B cell (primary cell): ENCODE data around the gene CHRNA4. TPM values are rescaled to one million over a fixed set of nuclear protein-coding genes. Genes with fewer than 3 reads are reported as not detected.

Source experiments
- ATAC-seq: fragments of 200-7000 bp; cut with Tn5 transposase; one replicate; pipeline ENCODE4 v1.10.0; 2021; ENCODE audit warnings: low read depth, mild to moderate bottlenecking, moderate number of reproducible peaks, moderate library complexity
- CTCF ChIA-PET: fragments of 350-600 bp; sonication (Branson Sonifier 250); formaldehyde crosslinking; loops from one replicate; lab custom pipeline; 2021; ENCODE audit warnings: antibody characterized with exemption, inconsistent platforms; lab: Charles Lee
- POLR2A ChIA-PET: fragments of 350-600 bp; sonication (Branson Sonifier 250); formaldehyde crosslinking; loops from one replicate; lab custom pipeline; 2021; ENCODE audit warnings: antibody characterized with exemption; lab: Charles Lee
- DNase-seq: peaks from one replicate; pipeline ENCODE4 v3.0.0; 2013
- H2AFZ ChIP-seq: 2 replicates; pipeline ENCODE4 v1.6.1; 2012; ENCODE audit warnings: mild to moderate bottlenecking, low read depth, low read length; ENCODE audit not compliant: insufficient read depth, poor library complexity, severe bottlenecking
- H3K27ac ChIP-seq, 2 donors: 1 replicate in 1 of 2; 2 replicates in 1 of 2; pipeline ENCODE4 v1.5.1; 2012 to 2013; ENCODE audit warnings: low read length in 2 of 2, mild to moderate bottlenecking in 2 of 2, moderate library complexity in 1 of 2
- H3K27me3 ChIP-seq, 4 experiments: fragments of 200-600 bp in 1 of 4; sonication (generic) in 1 of 4; replicated peaks in 1 of 4; 1 replicate in 2 of 4; 2 replicates in 2 of 4; pipeline versions ENCODE4 v1.6.1 to v1.7.0; 2013 to 2016; ENCODE audit warnings: low read length in 3 of 4, mild to moderate bottlenecking in 2 of 4, mixed read lengths in 1 of 4, moderate library complexity in 1 of 4; ENCODE audit not compliant: insufficient read depth in 4 of 4, control insufficient read depth in 3 of 4; ENCODE audit errors: control extremely low read depth in 1 of 4
- H3K36me3 ChIP-seq, 2 experiments: replicated peaks in 1 of 2; 1 replicate in 1 of 2; 2 replicates in 1 of 2; pipeline versions ENCODE4 v1.6.1 to v1.7.1; 2013; ENCODE audit warnings: low read length in 1 of 2; ENCODE audit not compliant: insufficient read depth in 2 of 2, control insufficient read depth in 1 of 2; ENCODE audit errors: control extremely low read depth in 1 of 2, extremely low read depth in 1 of 2
- H3K4me1 ChIP-seq, 2 donors: fragments of 200-600 bp in 1 of 2; sonication (generic) in 1 of 2; 1 replicate in 1 of 2; 2 replicates in 1 of 2; pipeline versions ENCODE4 v1.5.1 to v1.6.1; 2013 to 2017; ENCODE audit warnings: low read length in 2 of 2; ENCODE audit not compliant: control insufficient read depth in 2 of 2, insufficient read depth in 2 of 2
- H3K4me2 ChIP-seq: replicated peaks from 2 replicates; pipeline ENCODE3; 2012; ENCODE audit warnings: mild to moderate bottlenecking, low read depth, low read length; ENCODE audit not compliant: poor library complexity, severe bottlenecking
- H3K4me3 ChIP-seq, 5 experiments: fragments of 200-600 bp in 1 of 5; sonication (generic) in 1 of 5; 1 replicate in 3 of 5; 2 replicates in 2 of 5; pipeline versions ENCODE4 v1.5.1 to v1.7.0; 2011 to 2016; ENCODE audit warnings: low read length in 4 of 5, mild to moderate bottlenecking in 4 of 5, low read depth in 2 of 5, control low read depth in 1 of 5, moderate library complexity in 1 of 5; ENCODE audit not compliant: insufficient read depth in 1 of 5; ENCODE audit errors: control extremely low read depth in 1 of 5, extremely low read depth in 1 of 5
- H3K79me2 ChIP-seq: fragments of 200-600 bp; sonication (generic); one replicate; pipeline ENCODE4 v1.6.0; 2016; ENCODE audit warnings: low read length; ENCODE audit not compliant: control insufficient read depth, insufficient read depth
- H3K9ac ChIP-seq: fragments of 200-600 bp; sonication (generic); 2 replicates; pipeline ENCODE4 v1.6.1; 2017; ENCODE audit warnings: mild to moderate bottlenecking, low read length, moderate library complexity
- H3K9me3 ChIP-seq, 3 donors: one replicate each; pipeline versions ENCODE4 v1.6.1 to v1.7.1; 2013; ENCODE audit warnings: low read length in 2 of 3; ENCODE audit not compliant: control insufficient read depth in 2 of 3, insufficient read depth in 1 of 3; ENCODE audit errors: control extremely low read depth in 1 of 3
- H4K20me1 ChIP-seq: 2 replicates; pipeline ENCODE4 v1.6.0; 2012; ENCODE audit warnings: mild to moderate bottlenecking, low read length; ENCODE audit not compliant: insufficient read depth, control insufficient read depth, poor library complexity, severe bottlenecking
- H3K27ac Mint-ChIP-seq: one replicate; pipeline ENCODE4 v1.8.0; 2021; ENCODE audit warnings: mixed read lengths
- H3K27me3 Mint-ChIP-seq: one replicate; pipeline ENCODE4 v1.8.0; 2021; ENCODE audit warnings: mixed read lengths
- H3K4me1 Mint-ChIP-seq: one replicate; pipeline ENCODE4 v1.8.0; 2021; ENCODE audit warnings: mixed read lengths
- H3K4me3 Mint-ChIP-seq: one replicate; pipeline ENCODE4 v1.8.0; 2021; ENCODE audit warnings: mixed read lengths
- H3K9me3 Mint-ChIP-seq: one replicate; pipeline ENCODE4 v1.8.0; 2022; ENCODE audit warnings: mixed read lengths; ENCODE audit not compliant: insufficient read depth
- EZH2 ChIP-seq: IDR thresholded peaks from 2 replicates; pipeline ENCODE4 v1.6.1; 2012; ENCODE audit warnings: borderline replicate concordance, low read depth, mild to moderate bottlenecking, moderate library complexity, low read length; ENCODE audit not compliant: insufficient read depth, poor library complexity, severe bottlenecking
- WGBS: methylation state at CpG from one replicate; pipeline ENCODE4 v1.1.5; 2013; ENCODE audit warnings: missing lambda C conversion rate; ENCODE audit not compliant: insufficient coverage; 5-methylcytosine and 5-hydroxymethylcytosine counted together
- intact Hi-C: fragments of 100-400 bp; cut with micrococcal nuclease; formaldehyde crosslinking; loops from one replicate; pipeline ENCODE4 v1.10.0; 2022
- polyA plus RNA-seq: library from polyadenylated mRNA; depleted of rRNA; stranded (reverse); fragments of >200 nt; gene quantifications from 2 replicates; pipeline ENCODE4 v1.2.3, GENCODE V29; 2012
- total RNA-seq, 2 donors: library from RNA; stranded (reverse); fragments of 120-200 nt in 1 of 2; gene quantifications; 1 replicate in 1 of 2; 2 replicates in 1 of 2; pipeline versions ENCODE4 v1.2.3 to v1.2.4, GENCODE V29; 2013 to 2022
- TF ChIP-seq, protein P1 (sequence below): fragments of 200-600 bp; IDR thresholded peaks from one replicate; pipeline ENCODE4 v1.8.0; 2022; ENCODE audit warnings: antibody characterized with exemption, mild to moderate bottlenecking

The CHRNA4 gene
- total and polyA plus RNA-seq, 2 donors (not counting 1 experiment from before 2014, with no cell fraction given): not detected

GRCh38 chr20:63355781-63356295 is 5.3 kb downstream of the CHRNA4 start:
- no peak overlapping the region for H2AFZ ChIP-seq
- no peak for ATAC-seq
- H4K20me1 ChIP-seq: no peaks in the 10 kb centered on the region
- H3K27me3 ChIP-seq: peaks cover 0 to 29% (median 8%) of the 10 kb centered on the region in 4 experiments
- H3K9me3 ChIP-seq: peaks cover 0 to 27% (median 0%) of the 10 kb centered on the region in 3 donors
- H3K9me3 Mint-ChIP-seq: no peaks in the 10 kb centered on the region
- no peak overlapping the region for H3K27ac ChIP-seq
- no peaks in the 10 kb centered on the region for H3K36me3 ChIP-seq
- no peak overlapping the region for H3K27ac Mint-ChIP-seq
- H3K4me3 ChIP-seq: no peak overlapping the region
- H3K9ac ChIP-seq: no peak overlapping the region
- intact Hi-C loops: no loop called here
- no peaks in the 10 kb centered on the region for H3K79me2 ChIP-seq
- no peak for DNase-seq
- peaks cover 0 to 5% of the 10 kb centered on the region in 2 donors for H3K4me1 ChIP-seq
- no peak overlapping the region for H3K4me2 ChIP-seq
- peaks cover 8% of the 10 kb centered on the region for H3K27me3 Mint-ChIP-seq
- H3K4me1 Mint-ChIP-seq: no peaks in the 10 kb centered on the region
- CTCF ChIA-PET: no interaction called here
- POLR2A ChIA-PET: no interaction called here
- no peak overlapping the region for H3K4me3 Mint-ChIP-seq
- no peak for TF ChIP-seq EZH2
- TF ChIP-seq, protein P1, sequence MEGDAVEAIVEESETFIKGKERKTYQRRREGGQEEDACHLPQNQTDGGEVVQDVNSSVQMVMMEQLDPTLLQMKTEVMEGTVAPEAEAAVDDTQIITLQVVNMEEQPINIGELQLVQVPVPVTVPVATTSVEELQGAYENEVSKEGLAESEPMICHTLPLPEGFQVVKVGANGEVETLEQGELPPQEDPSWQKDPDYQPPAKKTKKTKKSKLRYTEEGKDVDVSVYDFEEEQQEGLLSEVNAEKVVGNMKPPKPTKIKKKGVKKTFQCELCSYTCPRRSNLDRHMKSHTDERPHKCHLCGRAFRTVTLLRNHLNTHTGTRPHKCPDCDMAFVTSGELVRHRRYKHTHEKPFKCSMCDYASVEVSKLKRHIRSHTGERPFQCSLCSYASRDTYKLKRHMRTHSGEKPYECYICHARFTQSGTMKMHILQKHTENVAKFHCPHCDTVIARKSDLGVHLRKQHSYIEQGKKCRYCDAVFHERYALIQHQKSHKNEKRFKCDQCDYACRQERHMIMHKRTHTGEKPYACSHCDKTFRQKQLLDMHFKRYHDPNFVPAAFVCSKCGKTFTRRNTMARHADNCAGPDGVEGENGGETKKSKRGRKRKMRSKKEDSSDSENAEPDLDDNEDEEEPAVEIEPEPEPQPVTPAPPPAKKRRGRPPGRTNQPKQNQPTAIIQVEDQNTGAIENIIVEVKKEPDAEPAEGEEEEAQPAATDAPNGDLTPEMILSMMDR: no peak
- WGBS: 90% methylated on average over 1 of the region's 11 CpGs

DNA sequence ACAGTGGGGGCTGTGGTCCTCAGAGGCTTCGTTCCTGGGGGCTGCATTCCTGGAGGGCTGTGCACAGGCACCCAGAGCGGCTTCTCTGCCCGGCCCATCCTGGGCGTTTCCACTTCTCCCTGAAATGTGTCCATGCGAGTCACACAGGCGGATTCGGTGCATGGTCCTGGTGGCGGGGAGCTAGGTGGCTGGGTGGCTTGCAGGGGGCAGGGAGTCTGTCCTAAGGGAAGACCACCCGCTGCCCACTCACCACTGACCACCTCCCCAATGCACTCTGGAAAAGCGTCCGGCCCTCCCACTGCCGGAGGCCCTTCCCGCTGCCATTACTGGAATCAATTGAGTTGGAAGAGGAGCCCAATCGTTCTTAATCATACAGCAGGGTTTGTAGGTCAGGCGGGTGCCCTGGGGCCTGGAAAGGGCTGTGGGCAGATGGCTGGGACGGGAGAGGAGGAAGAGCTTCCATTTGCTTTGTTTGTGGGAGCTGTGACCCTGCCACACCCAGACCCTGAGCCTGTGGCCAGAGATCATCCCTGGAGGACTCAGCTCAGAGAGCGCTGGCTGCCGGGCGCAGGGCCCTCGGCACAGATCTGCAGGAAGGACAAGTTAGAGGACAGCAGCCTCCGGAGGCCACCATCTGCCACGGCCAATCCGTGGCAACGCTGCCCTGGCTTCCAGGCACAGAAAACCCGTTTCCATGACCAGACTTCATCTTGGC is 6.4 kb downstream of the CHRNA4 start:
- DNase-seq (no peak), ATAC-seq (no peak)
- Mint-ChIP-seq H3K4me3 (no peak overlapping the region), H3K9me3 (peaks cover 5% of the 10 kb centered on the region), H3K27me3 (peaks cover 5% of the 10 kb centered on the region), H3K4me1 (no peaks in the 10 kb centered on the region), H3K27ac (no peak overlapping the region)
- H3K27me3 ChIP-seq: peaks cover 0 to 18% (median 3%) of the 10 kb centered on the region in 4 experiments
- intact Hi-C loops: no loop called here
- H3K36me3 ChIP-seq: no peaks in the 10 kb centered on the region
- ChIA-PET POLR2A (no interaction called here), CTCF (no interaction called here)
- no peaks in the 10 kb centered on the region for H3K4me1 ChIP-seq
- H4K20me1 ChIP-seq: no peaks in the 10 kb centered on the region
- 89% methylated on average over 20 of the region's 25 CpGs for WGBS
- H3K4me2 ChIP-seq: no peak overlapping the region
- peaks cover 0 to 24% (median 0%) of the 10 kb centered on the region in 3 donors for H3K9me3 ChIP-seq
- H3K79me2 ChIP-seq: no peaks in the 10 kb centered on the region
- H3K9ac ChIP-seq: no peak overlapping the region
- H3K4me3 ChIP-seq: no peak overlapping the region
- no peak for TF ChIP-seq EZH2
- TF ChIP-seq, protein P1: no peak
- no peak overlapping the region for H3K27ac ChIP-seq
- H2AFZ ChIP-seq: no peak overlapping the region
